K562 (cell line): ENCODE results near the gene FAM187B. TPM values are rescaled to one million over a fixed set of nuclear protein-coding genes. Genes with fewer than 3 reads are reported as not detected.

Source experiments
- ARID1B ChIP-seq: fragments of 450-650 bp; IDR thresholded peaks from 2 replicates; pipeline ENCODE4 v1.6.1; 2016; ENCODE audit warnings: antibody characterized with exemption, mild to moderate bottlenecking, inconsistent platforms
- BCLAF1 ChIP-seq, 2 experiments: fragments of 450-650 bp in 1 of 2; IDR thresholded peaks; 2 replicates each; pipeline ENCODE4 v1.6.1; 2011 to 2017; ENCODE audit warnings: low read depth in 2 of 2, antibody characterized with exemption in 1 of 2, borderline replicate concordance in 1 of 2, low read length in 1 of 2, mild to moderate bottlenecking in 1 of 2, mixed read lengths in 1 of 2; ENCODE audit not compliant: control insufficient read depth in 1 of 2
- CHD4 ChIP-seq: fragments of 200-600 bp; sonication (generic); IDR thresholded peaks from 3 replicates; pipeline ENCODE4 v1.6.1; 2012; ENCODE audit warnings: low read depth, mild to moderate bottlenecking, mixed read lengths, low read length, inconsistent platforms; ENCODE audit not compliant: insufficient read depth, insufficient replicate concordance, poor library complexity, severe bottlenecking
- FOXA3 ChIP-seq, 2 experiments: fragments of 450-650 bp in 1 of 2; sonication (generic) in 1 of 2; formaldehyde crosslinking; IDR thresholded peaks in 1 of 2; conservative IDR thresholded peaks in 1 of 2; 2 replicates each; pipeline versions ENCODE4 v1.4.0 to v1.8.0; 2020 to 2022; ENCODE audit warnings: mild to moderate bottlenecking in 2 of 2, missing genetic modification reagents in 1 of 2
- MTA2 ChIP-seq: fragments of 450-650 bp; IDR thresholded peaks from 2 replicates; pipeline ENCODE4 v1.6.1; 2016; ENCODE audit warnings: low read depth
- PTTG1 ChIP-seq: fragments of 450-650 bp; IDR thresholded peaks from 2 replicates; pipeline ENCODE4 v1.6.1; 2016; ENCODE audit warnings: low read depth, mild to moderate bottlenecking, missing genetic modification characterization, missing compliant biosample characterization
- RBM17 ChIP-seq: fragments of 200-400 bp; formaldehyde crosslinking; IDR thresholded peaks from 2 replicates; pipeline ENCODE4 v1.6.1; 2017; ENCODE audit warnings: low read depth, mild to moderate bottlenecking, low read length, borderline replicate concordance
- RCOR1 ChIP-seq, 2 experiments: IDR thresholded peaks; 2 replicates each; pipeline ENCODE4 v1.6.1; 2012; ENCODE audit warnings: low read depth in 2 of 2, low read length in 2 of 2, borderline replicate concordance in 1 of 2, improper control_type of control experiment in 1 of 2
- SRF ChIP-seq, 2 experiments: fragments of 250-450, 450-650 bp in 1 of 2; sonication (Bioruptor Pico) in 1 of 2; sonication (generic) in 1 of 2; formaldehyde crosslinking; IDR thresholded peaks; 2 replicates each; pipeline versions ENCODE4 v1.5.0 to v1.5.1; 2020 to 2022; ENCODE audit warnings: mild to moderate bottlenecking in 1 of 2, missing genetic modification reagents in 1 of 2
- TAL1 ChIP-seq: fragments of 450-650 bp; IDR thresholded peaks from 2 replicates; pipeline ENCODE4 v1.6.1; 2016; ENCODE audit warnings: mild to moderate bottlenecking
- ZNF3 ChIP-seq: fragments of 250-450 bp; sonication (Bioruptor Pico); IDR thresholded peaks from 2 replicates; pipeline ENCODE4 v1.5.0; 2021; ENCODE audit warnings: mild to moderate bottlenecking, moderate library complexity
- ZNF695 ChIP-seq: fragments of 450-650 bp; formaldehyde crosslinking; IDR thresholded peaks from 2 replicates; pipeline ENCODE4 v1.4.0; 2020; ENCODE audit warnings: mild to moderate bottlenecking, moderate library complexity
- polyA plus RNA-seq, 8 experiments: library from polyadenylated mRNA; depleted of rRNA in 4 of 8; stranded (reverse) in 5 of 8; unstranded in 3 of 8; fragments of >200 nt; fragmentation: Nextera tagmentation in 2 of 8; fragmentation: Illumina TruSeq in 1 of 8; extraction: Ambion mirVana in 2 of 8; extraction: Trizol in 1 of 8; gene quantifications; 2 replicates each; pipeline versions ENCODE4 v1.2.1 to v1.2.3, GENCODE V29; 2011 to 2014; ENCODE audit warnings: inconsistent platforms in 1 of 8, missing spikeins in 1 of 8
- total RNA-seq, 7 experiments: library from RNA; depleted of rRNA in 6 of 7; stranded (reverse); fragments of >200 nt in 6 of 7; fragmentation: Illumina TruSeq in 2 of 7; extraction: Trizol in 2 of 7; gene quantifications; 2 replicates each; pipeline versions ENCODE4 v1.2.1 to v1.2.3, GENCODE V29; 2011 to 2021; ENCODE audit warnings: low replicate concordance in 1 of 7
- TF ChIP-seq, protein P1 (sequence below): fragments of 450-650 bp; formaldehyde crosslinking; IDR thresholded peaks from 2 replicates; pipeline ENCODE4 v1.4.0; 2020; ENCODE audit warnings: mild to moderate bottlenecking, moderate library complexity
- TF ChIP-seq, protein P2 (sequence below), 3 experiments: IDR thresholded peaks in 2 of 3; conservative IDR thresholded peaks in 1 of 3; 2 replicates each; pipeline ENCODE4 v1.5.1; 2011 to 2012; ENCODE audit warnings: low read length in 3 of 3, mild to moderate bottlenecking in 3 of 3, control low read depth in 2 of 3, improper control_type of control experiment in 1 of 3, inconsistent platforms in 1 of 3, low read depth in 1 of 3, mixed read lengths in 1 of 3, moderate library complexity in 1 of 3; ENCODE audit not compliant: insufficient read depth in 2 of 3

The FAM187B gene
- total and polyA plus RNA-seq, 9 of the 15 experiments (the other 6 are each of a cell fraction or from before 2014, with no cell fraction given) = 0.04 to 0.09 TPM; not detected in 7

DNA sequence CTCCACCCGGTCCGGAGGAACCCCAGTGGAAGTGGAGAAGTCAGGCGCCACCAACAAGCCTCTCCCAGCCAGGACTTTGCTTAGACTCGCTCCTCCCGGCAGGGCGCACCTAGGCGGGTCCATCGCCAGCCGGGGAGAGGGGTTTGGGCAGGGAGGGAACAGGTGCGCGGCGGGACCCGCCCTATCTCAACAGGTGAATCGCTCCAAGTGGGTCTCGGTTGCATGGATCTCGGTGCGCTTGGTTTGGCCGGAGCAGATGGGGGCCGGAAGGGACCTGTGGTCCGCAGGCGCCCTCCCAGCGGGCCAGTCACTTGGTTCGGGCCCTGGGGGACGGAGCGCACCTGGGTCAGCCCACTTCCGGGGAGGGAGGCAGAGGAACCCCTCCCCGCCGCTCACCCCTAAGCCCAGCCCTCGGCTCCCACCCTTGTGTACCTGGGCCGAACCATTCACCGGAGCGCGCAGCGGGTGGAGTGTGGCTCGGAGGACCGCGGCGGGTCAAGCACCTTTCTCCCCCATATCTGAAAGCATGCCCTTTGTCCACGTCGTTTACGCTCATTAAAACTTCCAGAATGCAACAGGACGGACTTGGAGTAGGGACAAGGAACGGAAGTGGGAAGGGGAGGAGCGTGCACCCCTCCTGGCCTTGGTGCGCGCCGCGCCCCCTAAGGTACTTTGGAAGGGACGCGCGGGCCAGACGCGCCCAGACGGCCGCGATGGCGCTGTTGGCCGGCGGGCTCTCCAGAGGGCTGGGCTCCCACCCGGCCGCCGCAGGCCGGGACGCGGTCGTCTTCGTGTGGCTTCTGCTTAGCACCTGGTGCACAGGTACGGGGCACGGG, 20.0 kb upstream of the FAM187B start, which contains the start of gene LSR (continued):
- TF ChIP-seq, protein P1, sequence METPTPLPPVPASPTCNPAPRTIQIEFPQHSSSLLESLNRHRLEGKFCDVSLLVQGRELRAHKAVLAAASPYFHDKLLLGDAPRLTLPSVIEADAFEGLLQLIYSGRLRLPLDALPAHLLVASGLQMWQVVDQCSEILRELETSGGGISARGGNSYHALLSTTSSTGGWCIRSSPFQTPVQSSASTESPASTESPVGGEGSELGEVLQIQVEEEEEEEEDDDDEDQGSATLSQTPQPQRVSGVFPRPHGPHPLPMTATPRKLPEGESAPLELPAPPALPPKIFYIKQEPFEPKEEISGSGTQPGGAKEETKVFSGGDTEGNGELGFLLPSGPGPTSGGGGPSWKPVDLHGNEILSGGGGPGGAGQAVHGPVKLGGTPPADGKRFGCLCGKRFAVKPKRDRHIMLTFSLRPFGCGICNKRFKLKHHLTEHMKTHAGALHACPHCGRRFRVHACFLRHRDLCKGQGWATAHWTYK = no peak
- TF ChIP-seq ARID1B (peak; percentile 20; the same call in 1 of the 2 replicates), ZNF695 (no peak), ZNF3 (CRISPR knock-in tag) (no peak), FOXA3 (CRISPR knock-in tag; conservative IDR thresholded peaks at IDR 0.05 in 1 of 2, IDR thresholded peaks at IDR 0.05 in 1 of 2) (peak; percentile 97 to 98), MTA2 (no peak; the same call in 1 of the 2 replicates), CHD4 (no peak), SRF (CRISPR knock-in tag; IDR thresholded peaks at IDR 0.05) (peak in 1 of 2 experiments; percentile 33; a peak in 1 of 4 replicates), BCLAF1 (IDR thresholded peaks at IDR 0.05; ENCODE audit: borderline replicate concordance in 1 of 2, control insufficient read depth in 1 of 2, low read depth in 2 of 2, low read length in 1 of 2) (peak; percentile 13 to 97; a peak in 2 of 4 replicates), PTTG1 (tag) (no peak), RBM17 (no peak), RCOR1 (IDR thresholded peaks at IDR 0.05; ENCODE audit: borderline replicate concordance in 1 of 2, low read depth in 2 of 2, low read length in 2 of 2) (peak in 1 of 2 experiments; percentile 4; a peak in 1 of 4 replicates), TAL1 (no peak; the same call in 1 of the 2 replicates)
- TF ChIP-seq, protein P2, sequence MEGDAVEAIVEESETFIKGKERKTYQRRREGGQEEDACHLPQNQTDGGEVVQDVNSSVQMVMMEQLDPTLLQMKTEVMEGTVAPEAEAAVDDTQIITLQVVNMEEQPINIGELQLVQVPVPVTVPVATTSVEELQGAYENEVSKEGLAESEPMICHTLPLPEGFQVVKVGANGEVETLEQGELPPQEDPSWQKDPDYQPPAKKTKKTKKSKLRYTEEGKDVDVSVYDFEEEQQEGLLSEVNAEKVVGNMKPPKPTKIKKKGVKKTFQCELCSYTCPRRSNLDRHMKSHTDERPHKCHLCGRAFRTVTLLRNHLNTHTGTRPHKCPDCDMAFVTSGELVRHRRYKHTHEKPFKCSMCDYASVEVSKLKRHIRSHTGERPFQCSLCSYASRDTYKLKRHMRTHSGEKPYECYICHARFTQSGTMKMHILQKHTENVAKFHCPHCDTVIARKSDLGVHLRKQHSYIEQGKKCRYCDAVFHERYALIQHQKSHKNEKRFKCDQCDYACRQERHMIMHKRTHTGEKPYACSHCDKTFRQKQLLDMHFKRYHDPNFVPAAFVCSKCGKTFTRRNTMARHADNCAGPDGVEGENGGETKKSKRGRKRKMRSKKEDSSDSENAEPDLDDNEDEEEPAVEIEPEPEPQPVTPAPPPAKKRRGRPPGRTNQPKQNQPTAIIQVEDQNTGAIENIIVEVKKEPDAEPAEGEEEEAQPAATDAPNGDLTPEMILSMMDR (IDR thresholded peaks at IDR 0.05 in 2 of 3, conservative IDR thresholded peaks at IDR 0.05 in 1 of 3; ENCODE audit: insufficient read depth in 2 of 3, low read depth in 1 of 3, low read length in 3 of 3) = 0 out of 6 replicates have a peak, but pooled peaks of 1 of the 3 experiments have one; percentile 28
